Esophagus squamous epithelium (tissue), 5 donors: Measurements from ENCODE around the gene MUSTN1. TPM values are rescaled to one million over a fixed set of nuclear protein-coding genes. Genes with fewer than 3 reads are reported as not detected.

Experiments
- DNase-seq: peaks from one replicate; lab custom pipeline; 2025; lab: John Stamatoyannopoulos, UW
- H3K27ac ChIP-seq, 4 donors: fragments of 200-600 bp; sonication (generic); one replicate each; pipeline ENCODE4 v1.5.1; 2016 to 2019; ENCODE audit warnings: mild to moderate bottlenecking in 1 of 4
- H3K27me3 ChIP-seq, 4 donors: fragments of 200-600 bp; sonication (generic); 1 replicate in 3 of 4; 2 replicates in 1 of 4; pipeline versions ENCODE4 v1.5.1 to v1.6.0; 2017 to 2021; ENCODE audit warnings: antibody characterized with exemption in 1 of 4
- H3K36me3 ChIP-seq, 3 donors: fragments of 200-600 bp; sonication (generic); one replicate each; pipeline ENCODE4 v1.5.1; 2016 to 2019
- H3K4me1 ChIP-seq, 3 donors: fragments of 200-600 bp; sonication (generic); one replicate each; pipeline ENCODE4 v1.5.1; 2017 to 2019
- H3K4me3 ChIP-seq, 4 donors: fragments of 200-600 bp; sonication (generic); 1 replicate in 3 of 4; 2 replicates in 1 of 4; pipeline ENCODE4 v1.5.1; 2016 to 2019; ENCODE audit warnings: mild to moderate bottlenecking in 2 of 4, moderate library complexity in 1 of 4
- H3K9me3 ChIP-seq, 3 donors: fragments of 200-600 bp; sonication (generic); one replicate each; pipeline ENCODE4 v1.5.1; 2016 to 2019
- CTCF ChIP-seq, 6 experiments: fragments of 450-650 bp in 4 of 6; fragments of 200-600 bp in 2 of 6; sonication (generic) in 2 of 6; IDR thresholded peaks; one replicate each; pipeline ENCODE4 v1.5.1; 2016 to 2019; ENCODE audit warnings: antibody characterized with exemption in 6 of 6, mild to moderate bottlenecking in 4 of 6, moderate library complexity in 4 of 6
- POLR2A ChIP-seq, 4 donors: fragments of 450-650 bp; IDR thresholded peaks; one replicate each; pipeline ENCODE4 v1.6.1; 2017; ENCODE audit warnings: antibody characterized with exemption in 4 of 4, mild to moderate bottlenecking in 4 of 4, moderate library complexity in 3 of 4
- WGBS, 2 donors: methylation state at CpG; one replicate each; pipeline ENCODE4 v1.1.5; 2018; 5-methylcytosine and 5-hydroxymethylcytosine counted together
- intact Hi-C: fragments of 100-400 bp; cut with DNase I; formaldehyde crosslinking; loops from one replicate; pipeline ENCODE4 v1.15.0; 2022
- total RNA-seq, 4 donors: library from RNA; depleted of rRNA; stranded (reverse); fragments of >200 nt; gene quantifications; one replicate each; pipeline ENCODE4 v1.1.0, GENCODE V29; 2016
- donor health status: DM: yes; HTN: yes; CAD: no.

Gene MUSTN1
- total RNA-seq, 4 donors from 2014 or later = 4.2 to 15.7 (median 5.7) TPM; not detected in 1

GRCh38 chr3:52805270-52806039, 29.4 kb downstream of the MUSTN1 start:
- intact Hi-C loops = no loop called here
- 76 to 78% methylated on average over 7 to 11 of the region's 19 CpGs for WGBS, 2 donors
- no peak for DNase-seq

GRCh38 chr3:52801839-52802238, 33.0 kb downstream of the MUSTN1 start:
- H3K27me3 ChIP-seq = peaks cover 0 to 5% (median 0%) of the 10 kb centered on the region in 4 donors
- intact Hi-C loops = no loop called here
- no peaks in the 10 kb centered on the region for H3K36me3 ChIP-seq
- no peaks in the 10 kb centered on the region for H3K9me3 ChIP-seq
- no peak for DNase-seq
- no peak overlapping the region for H3K4me3 ChIP-seq
- WGBS, 2 donors = 76% methylated on average over 2 of the region's 5 CpGs
- H3K27ac ChIP-seq = no peak overlapping the region
- no peaks in the 10 kb centered on the region for H3K4me1 ChIP-seq
- TF ChIP-seq CTCF (IDR thresholded peaks at IDR 0.05) (no peak), POLR2A (IDR thresholded peaks at IDR 0.05) (no peak)

More at GRCh38 chr3:52805270-52806039, 29.4 kb downstream of the MUSTN1 start:
- Histone ChIP-seq H3K27ac (no peak overlapping the region), H3K4me1 (no peaks in the 10 kb centered on the region), H3K27me3 (peaks cover 0 to 5% (median 0%) of the 10 kb centered on the region in 4 donors), H3K36me3 (no peaks in the 10 kb centered on the region), H3K4me3 (no peak overlapping the region), H3K9me3 (no peaks in the 10 kb centered on the region)
- TF ChIP-seq POLR2A (IDR thresholded peaks at IDR 0.05) = no peak
- no peak for TF ChIP-seq CTCF (IDR thresholded peaks at IDR 0.05)

- no peaks in the 10 kb centered on the region for H3K9me3 ChIP-seq
These were observed 34.7 kb downstream of the MUSTN1 start for GRCh38 chr3:52800079-52800478.

GRCh38 chr3:52798978-52799476, 35.8 kb downstream of the MUSTN1 start:
- intact Hi-C loops = no loop called here
- TF ChIP-seq POLR2A (IDR thresholded peaks at IDR 0.05) (no peak), CTCF (IDR thresholded peaks at IDR 0.05) (peak in 4 of 6 experiments; percentile 9 to 49 (median 28))
- no peak overlapping the region for H3K4me3 ChIP-seq
- H3K27me3 ChIP-seq = no peaks in the 10 kb centered on the region
- DNase-seq = no peak
- WGBS, 2 donors = 42 to 58% methylated on average over 5 to 10 of the region's 14 CpGs
- H3K9me3 ChIP-seq = no peaks in the 10 kb centered on the region
- H3K4me1 ChIP-seq = peaks cover 0 to under 1% (median 0%) of the 10 kb centered on the region in 3 donors
- no peak overlapping the region for H3K27ac ChIP-seq
- no peaks in the 10 kb centered on the region for H3K36me3 ChIP-seq

More at GRCh38 chr3:52800079-52800478, 34.7 kb downstream of the MUSTN1 start:
- intact Hi-C loops = no loop called here
- Histone ChIP-seq H3K4me3 (no peak overlapping the region), H3K4me1 (no peaks in the 10 kb centered on the region), H3K27ac (no peak overlapping the region), H3K36me3 (no peaks in the 10 kb centered on the region), H3K27me3 (no peaks in the 10 kb centered on the region)
- WGBS, 2 donors = 76 to 77% methylated on average over 7 of the region's 7 CpGs
- no peak for DNase-seq
- TF ChIP-seq POLR2A (IDR thresholded peaks at IDR 0.05) (no peak), CTCF (IDR thresholded peaks at IDR 0.05) (no peak)

- no peak for DNase-seq
- intact Hi-C loops = no loop called here
- Histone ChIP-seq H3K4me1 (peaks cover 0 to 4% (median 0%) of the 10 kb centered on the region in 3 donors), H3K36me3 (no peaks in the 10 kb centered on the region), H3K27ac (no peak overlapping the region), H3K27me3 (no peaks in the 10 kb centered on the region), H3K4me3 (no peak overlapping the region), H3K9me3 (no peaks in the 10 kb centered on the region)
- TF ChIP-seq CTCF (IDR thresholded peaks at IDR 0.05) (no peak), POLR2A (IDR thresholded peaks at IDR 0.05) (no peak)
- whole genome bisulfite sequencing, 2 donors = 67% methylated on average over 4 of the region's 10 CpGs; no CpG with 5 or more reads in 1 of the 2 donors
These were observed 36.3 kb downstream of the MUSTN1 start for GRCh38 chr3:52798376-52798977.
